Activated CD4-positive, alpha-beta T cell treated with anti-CD3 and anti-CD28 coated beads, Interleukin-2, Interleukin-6, amounts not matched to agents 100 ng/mL and 50 ng/mL, durations not matched to agents 16 hours and 8 hours (primary cell): ENCODE measurements around the gene OLR1.
"Not testable (repeated sequence)": the region's sequence is repeated elsewhere in the genome, so short reads cannot be mapped to it uniquely, and the experiment has no call there.

Source experiments
- DNase-seq: peaks from one replicate; pipeline ENCODE4 v3.0.0-alpha.2; 2020

Gene OLR1

DNA sequence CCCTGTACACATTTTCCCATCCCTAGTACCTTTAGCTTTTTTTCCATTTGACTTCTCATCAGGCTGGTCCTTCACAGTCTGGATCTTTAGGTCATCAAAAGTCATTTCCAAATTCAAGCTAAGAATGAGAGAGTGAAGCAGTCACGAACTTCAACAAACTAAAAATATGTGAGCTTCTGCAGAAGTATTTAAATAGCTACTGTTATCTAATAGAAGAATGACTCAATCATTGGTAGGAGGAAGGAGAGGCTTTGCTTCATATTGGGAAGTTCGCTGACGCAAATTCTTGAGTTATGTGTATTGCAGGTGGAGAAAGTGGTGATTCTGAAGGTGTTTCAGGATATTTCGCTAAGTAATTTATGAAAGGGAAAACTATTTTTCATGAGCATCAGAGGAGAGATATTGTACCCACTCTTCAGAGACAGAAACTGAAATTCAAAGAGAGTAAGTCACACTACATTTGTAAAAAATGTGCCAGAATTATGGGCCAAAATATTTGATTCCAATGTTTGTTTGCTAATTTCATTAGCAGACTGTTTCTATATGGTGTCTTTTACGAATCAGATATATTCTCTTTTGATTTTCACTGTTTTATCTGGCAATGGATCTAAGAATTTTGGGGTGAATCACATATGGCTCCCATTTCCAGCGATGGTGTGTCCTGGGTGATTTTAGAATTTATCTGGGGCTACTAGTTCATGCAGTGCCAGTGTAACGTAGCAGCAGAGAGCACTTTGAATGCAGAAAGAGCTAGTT is at the start of gene OLR1:
OLR1 (minus strand) TSS at position 160 of the 756 bp plus-strand sequence; CDS start at position 105, 55 bp downstream.
- DNase-seq = no peak

GRCh38 chr12:10220398-10221077 is 48.6 kb upstream of the OLR1 start:
- no peak for DNase-seq

- DNase-seq = no peak
These were observed 46.1 kb upstream of the OLR1 start for GRCh38 chr12:10218021-10218420.

DNA sequence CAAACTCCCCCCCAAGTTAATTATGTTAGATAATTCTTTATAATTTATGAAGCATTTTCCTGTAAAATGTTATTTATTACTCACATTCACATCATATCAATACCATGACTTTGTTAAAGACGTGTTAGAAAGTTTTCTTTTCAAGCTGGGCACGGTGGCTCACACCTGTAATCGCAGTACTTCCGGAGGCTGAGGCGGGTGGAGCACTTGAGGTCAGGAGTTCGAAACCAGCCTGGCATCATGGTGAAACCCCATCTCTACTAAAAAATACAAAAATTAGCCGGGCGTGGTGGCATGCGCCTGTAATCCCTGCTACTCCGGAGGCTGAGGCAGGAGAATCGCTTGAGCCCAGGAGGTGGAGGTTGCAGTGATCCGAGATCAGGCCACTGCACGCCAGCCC is 44.0 kb upstream of the OLR1 start:
- not testable (repeated sequence) for DNase-seq

DNA sequence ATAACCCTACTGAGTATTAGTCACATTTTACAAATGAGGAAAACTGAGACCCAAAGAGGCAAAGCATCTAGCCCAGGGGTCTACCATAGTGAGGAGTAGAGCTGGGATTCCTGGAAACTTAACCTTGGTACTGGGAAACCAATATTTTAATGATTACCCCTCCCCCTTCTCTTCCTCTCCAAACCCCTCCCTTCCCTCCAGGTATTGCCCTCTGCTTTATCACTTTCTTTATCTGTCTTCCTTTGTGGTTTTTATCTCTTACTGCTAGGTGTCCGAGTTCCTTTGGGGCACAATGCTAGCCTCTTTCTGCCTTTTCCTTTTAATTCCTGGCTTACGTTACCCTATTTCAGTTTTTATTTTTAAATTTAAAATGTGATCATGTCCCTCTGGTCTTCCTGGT is 43.5 kb upstream of the OLR1 start:
- DNase-seq = no peak

DNA sequence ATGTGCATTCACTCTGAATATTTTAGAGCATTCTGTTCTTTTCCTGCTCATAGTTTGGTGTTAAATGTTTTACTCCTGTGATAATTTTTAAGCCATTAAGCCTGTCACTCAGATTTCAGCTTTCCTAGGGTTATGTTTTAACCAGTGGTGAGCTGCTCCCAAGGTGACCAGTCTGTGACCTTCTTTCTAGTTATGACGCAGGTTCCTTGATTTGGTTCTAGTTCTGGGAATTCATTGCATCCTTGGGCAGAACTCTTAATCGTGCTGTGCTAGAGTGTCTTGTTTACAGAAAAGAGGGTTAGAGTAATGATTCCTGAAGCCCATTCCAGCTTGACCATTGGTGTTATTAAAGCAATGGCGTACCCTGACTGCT is 42.9 kb upstream of the OLR1 start:
- no peak for DNase-seq

DNA sequence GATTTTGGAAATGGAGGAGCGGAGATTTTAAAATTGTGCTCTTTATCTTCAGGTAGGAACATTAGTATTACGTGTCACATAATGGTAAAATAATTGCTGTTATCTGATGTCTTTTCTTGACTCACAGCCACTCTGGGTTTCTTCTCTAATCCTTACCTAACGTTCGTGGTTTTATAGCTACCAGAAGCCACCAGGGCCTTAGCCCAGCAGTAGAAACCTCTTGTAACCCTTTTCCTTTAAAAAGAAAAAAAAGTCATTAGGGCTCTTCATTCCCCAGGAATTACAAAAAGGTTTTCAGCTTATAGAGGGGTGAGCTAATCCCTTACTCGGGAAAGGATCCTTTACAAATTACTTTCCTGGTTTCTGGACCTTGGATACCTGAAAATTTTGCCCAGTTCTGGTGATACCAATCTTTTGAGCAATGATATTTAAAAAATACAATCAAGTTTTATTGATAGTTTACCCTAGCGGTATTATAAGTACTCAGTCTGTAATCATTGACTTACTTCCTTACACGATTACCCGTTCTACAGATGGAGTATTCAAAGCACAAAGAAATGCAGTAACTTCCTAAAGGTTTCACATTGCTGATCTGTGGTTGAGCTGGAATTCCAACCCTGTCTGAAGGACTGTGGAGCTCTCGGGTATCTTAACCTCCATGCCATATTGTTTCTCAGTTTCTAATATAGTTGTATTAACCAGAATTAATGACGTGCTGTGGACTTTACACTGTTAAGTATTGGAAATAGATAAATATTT is 42.4 kb upstream of the OLR1 start:
- DNase-seq = no peak

- peak; percentile 71 for DNase-seq
These were observed 41.5 kb upstream of the OLR1 start for GRCh38 chr12:10213168-10214135.

DNA sequence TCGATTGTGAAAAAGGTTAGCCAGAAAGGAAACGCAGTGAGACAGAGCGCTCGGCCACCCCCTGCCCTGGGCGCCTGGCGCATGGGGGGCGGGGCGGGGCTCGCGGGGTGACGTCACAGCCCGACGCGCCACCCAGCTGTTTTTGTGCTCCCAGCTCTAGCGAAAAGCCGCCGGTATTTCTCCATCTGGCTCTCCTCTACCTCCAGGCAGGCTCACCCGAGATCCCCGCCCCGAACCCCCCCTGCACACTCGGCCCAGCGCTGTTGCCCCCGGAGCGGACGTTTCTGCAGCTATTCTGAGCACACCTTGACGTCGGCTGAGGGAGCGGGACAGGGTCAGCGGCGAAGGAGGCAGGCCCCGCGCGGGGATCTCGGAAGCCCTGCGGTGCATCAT is 40.8 kb upstream of the OLR1 start, which contains the start of gene GABARAPL1:
GABARAPL1 (plus strand) TSS at position 139 of the 393 bp plus-strand sequence; CDS start at position 392, 253 bp downstream.
- peak; percentile 75 for DNase-seq

- peak; percentile 86 for DNase-seq
These were observed 40.2 kb upstream of the OLR1 start for GRCh38 chr12:10211940-10212738.

DNA sequence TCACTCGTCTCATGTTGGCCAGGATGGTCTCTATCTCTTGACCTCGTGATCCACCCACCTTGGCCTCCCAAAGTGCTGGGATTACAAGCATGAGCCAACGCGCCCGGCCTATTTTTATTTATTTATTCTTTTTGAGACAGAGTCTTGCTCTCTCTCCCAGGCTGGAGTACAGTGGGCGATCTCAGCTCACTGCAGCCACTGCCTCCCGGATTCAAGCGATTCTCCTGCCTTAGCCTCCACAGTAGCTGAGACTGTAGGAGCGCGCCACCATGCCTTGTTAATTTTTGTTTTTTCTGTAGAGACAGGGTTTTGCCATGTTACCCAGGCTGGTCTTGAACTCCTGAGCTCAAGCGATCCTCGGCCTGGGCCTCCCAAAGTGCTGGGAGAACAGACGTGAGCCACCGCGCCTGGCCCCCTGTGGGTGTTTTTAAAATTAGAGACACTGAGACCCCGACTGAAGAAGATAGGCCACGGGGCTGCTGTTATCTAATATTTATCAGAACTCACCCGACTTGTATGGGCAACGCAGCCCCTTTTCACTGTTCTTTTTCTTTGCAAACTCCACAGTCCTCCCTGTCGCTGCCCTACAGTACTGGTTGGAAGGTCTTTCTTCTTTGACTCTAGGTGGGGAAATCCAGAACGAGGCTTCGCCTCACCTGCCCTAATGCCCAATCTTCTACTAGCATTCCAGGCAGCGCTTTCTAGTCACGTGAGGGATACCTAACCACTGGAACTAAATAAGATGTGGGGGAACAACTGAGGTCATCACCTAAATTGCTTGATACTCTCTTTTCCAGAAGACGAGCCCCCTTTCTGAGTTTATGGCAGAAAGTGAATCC is 39.4 kb upstream of the OLR1 start:
- DNase-seq = no peak

GRCh38 chr12:10210225-10210624 is 38.3 kb upstream of the OLR1 start:
- DNase-seq = no peak

DNA sequence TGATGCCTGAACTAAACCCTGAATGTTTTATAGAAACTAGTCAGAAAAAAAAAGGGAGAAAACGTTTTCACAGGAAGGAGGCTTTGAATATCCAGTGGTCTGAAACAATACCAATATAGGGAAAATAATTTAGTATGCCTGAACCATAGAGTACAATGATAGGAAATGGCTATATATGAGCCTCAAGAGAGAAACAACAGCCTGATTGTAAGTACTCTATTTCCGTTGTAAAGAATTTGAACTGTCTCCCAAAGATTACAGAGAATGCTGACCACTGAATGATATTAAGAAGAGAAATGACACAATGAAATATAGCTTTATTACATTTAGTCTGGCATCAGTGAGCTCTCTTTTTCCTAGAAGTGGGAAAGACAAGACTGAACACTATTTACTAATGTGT is 35.2 kb upstream of the OLR1 start:
- DNase-seq = no peak

- DNase-seq = no peak
These were observed 33.4 kb upstream of the OLR1 start for GRCh38 chr12:10205220-10205807.

DNA sequence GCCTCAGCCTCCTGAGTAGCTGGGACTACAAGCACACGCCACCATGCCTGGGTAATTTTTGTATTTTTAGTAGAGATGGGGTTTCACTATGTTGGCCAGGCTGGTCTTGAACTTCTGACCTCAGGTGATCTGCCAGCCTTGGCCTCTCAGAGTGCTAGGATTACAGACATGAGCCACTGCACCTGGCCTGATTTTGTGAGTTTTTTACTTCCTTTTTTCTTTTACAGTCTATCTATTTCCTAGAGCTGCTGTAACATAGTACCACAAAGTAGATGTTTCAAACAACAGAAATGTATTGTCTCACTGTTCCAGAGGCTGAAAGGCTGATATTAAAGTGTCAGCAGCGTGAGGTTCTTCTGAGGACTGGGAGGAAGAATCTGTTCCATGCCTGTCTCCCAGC is 32.6 kb upstream of the OLR1 start:
- not testable (repeated sequence) for DNase-seq

GRCh38 chr12:10197879-10198278 is 25.9 kb upstream of the OLR1 start:
- no peak for DNase-seq

DNA sequence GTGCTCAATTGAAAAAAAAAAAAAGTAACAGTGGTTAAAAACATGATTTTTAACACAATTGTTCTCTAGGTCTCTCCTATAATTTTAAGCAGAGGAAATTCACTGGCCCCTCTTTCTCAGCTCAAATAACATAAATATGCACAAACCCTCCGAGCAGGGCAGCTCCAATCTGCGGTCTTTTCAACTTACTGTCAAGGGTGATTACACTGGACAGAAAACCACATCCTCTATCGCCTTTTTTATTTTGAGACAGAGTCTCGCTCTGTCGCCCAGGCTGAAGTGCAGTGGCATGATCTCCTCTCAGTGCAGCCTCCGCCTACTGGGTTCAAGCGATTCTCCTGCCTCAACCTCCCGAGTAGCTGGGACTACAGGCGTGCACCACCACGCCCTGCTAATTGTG is 24.3 kb upstream of the OLR1 start:
- no peak for DNase-seq

DNA sequence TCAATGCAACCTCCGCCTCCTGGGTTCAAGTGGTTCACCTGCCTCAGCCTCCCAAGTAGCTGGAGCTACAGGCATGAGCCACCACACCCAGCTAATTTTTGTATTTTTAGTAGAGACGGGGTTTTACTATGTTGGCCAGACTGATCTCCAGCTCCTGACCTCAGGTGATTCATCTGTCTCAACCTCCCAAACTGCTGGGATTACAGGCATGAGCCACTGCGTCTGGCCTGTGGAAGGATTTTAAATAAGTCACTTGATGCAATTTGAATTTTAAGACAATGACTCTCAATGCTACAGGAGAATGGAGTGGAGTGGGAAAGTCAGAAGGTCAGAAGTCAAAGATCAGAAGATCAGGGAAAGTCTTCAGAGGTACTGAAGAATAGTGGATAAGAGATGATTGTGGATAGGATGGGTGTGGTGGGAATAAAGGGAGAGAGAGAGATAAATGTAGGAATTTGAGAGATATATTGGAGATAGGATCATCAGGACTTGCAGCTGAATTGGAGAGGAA is 22.3 kb upstream of the OLR1 start:
- no peak for DNase-seq

- DNase-seq = no peak
These were observed 19.9 kb upstream of the OLR1 start for GRCh38 chr12:10191865-10192264.
